Right lung (tissue), 5 donors: ENCODE measurements around the gene SCFD2. TPM values are rescaled to one million over a fixed set of nuclear protein-coding genes. Genes with fewer than 3 reads are reported as not detected.

ENCODE experiments used
- DNase-seq, 2 donors: peaks; one replicate each; pipeline ENCODE4 v3.0.0-alpha.2; 2013
- polyA plus RNA-seq, 5 donors: library from polyadenylated mRNA; unstranded; fragments of 120-200 nt; gene quantifications; one replicate each; pipeline versions ENCODE4 v1.2.1 to v1.2.3, GENCODE V29; 2013; ENCODE audit warnings: inconsistent platforms in 1 of 5, low replicate concordance in 1 of 5; ENCODE audit not compliant: insufficient read length in 5 of 5, insufficient read depth in 1 of 5

The SCFD2 gene
- polyA plus RNA-seq, 5 donors: 10.6 to 14.1 (median 13.5) TPM

DNA sequence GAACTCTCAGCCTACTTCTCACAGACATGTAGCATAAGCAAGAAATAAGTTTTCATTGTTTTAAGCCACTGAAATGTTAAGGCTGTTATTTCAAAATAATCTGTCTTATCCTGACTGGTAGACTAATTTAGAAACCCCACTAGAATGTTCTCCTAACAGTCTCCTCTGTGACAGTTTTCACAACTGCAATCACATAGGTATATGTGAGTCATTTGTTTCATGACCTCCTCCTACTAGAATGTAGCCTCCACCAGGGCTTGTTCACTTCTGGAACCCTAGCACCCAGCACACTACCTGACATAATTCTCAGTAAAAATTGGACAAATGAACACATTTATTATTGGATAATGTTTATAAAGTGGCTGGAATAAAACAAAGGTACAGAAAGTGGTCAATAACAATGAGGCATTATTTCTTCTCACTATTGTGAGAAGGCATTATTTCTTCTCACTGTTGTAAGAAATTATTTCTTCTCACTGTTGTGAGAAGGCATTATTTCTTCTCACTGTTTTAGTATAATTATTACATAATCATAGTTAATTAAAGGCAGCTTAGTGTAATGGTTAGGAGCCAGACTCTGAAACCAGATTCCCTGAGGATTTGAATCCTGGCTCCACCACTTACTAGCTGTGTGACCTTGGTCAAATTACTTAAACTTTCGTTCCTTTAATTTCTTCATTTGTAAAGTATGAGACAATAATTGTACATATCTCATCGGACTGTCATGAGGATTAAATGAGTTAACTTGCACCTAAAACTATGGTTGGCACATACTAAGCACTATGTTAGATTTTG is 252.2 kb downstream of the SCFD2 start:
- no peak for DNase-seq

DNA sequence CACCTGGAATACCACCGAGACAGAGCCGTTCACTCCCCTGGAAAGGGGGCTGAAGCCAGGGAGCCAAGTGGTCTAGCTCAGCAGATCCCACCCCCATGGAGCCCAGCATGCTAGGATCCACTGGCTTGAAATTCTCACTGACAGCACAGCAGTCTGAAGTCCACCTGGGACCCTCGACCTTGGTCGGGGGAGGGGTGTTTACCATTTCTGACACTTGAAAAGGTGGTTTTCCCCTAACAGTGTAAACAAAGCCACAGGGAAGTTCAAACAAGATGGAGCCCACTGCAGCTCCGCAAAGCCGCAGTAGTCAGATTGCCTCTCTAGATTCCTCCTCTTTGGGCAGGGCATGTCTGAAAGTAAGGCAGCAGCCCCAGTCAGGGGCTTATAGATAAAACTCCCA is 260.5 kb downstream of the SCFD2 start:
- DNase-seq: no peak

GRCh38 chr4:53103481-53103880 is 262.4 kb downstream of the SCFD2 start:
- no peak for DNase-seq

DNA sequence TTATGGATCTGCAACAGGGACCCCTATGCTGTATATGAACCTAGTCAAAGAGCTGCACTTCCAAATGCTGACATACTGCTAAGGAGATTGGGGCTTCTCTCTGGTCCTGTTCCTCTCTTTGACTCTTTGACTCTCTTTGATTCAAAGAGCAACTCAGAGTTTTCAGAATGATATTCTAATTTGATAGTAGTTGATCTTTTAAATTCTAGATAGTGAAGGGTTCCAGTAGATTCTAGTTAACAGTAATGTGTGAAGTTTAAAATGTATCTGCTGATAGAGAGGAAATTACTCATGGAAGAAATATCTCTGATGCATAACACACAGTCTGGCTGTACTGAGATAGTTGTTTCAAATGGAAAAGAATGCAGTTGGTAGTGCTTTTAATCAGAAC is 264.7 kb downstream of the SCFD2 start:
- no peak for DNase-seq

- no peak for DNase-seq
These were observed 265.2 kb downstream of the SCFD2 start for GRCh38 chr4:53100501-53101190.

GRCh38 chr4:53098681-53099121 is 267.2 kb downstream of the SCFD2 start:
- DNase-seq: no peak

DNA sequence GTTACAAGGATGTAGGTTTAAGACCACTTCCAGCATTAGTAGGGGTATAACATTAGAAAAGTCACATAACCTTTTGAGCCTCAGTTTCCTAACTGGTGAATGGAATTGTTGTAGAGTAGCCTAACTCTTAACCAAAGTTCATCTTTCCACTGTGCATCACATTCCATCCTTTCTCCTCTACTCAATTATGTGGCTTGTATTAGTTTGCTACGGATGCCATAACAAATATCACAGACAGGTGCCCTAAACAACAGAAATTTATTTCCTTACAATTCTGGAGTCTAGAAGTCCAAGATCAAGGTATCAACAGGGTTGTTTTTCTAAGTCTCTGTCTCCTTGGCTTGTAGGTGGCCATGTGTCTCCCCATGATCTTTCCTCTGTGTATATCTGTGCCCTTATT is 271.8 kb downstream of the SCFD2 start:
- DNase-seq: no peak

- DNase-seq: peak; percentile 66 to 73
These were observed 275.7 kb downstream of the SCFD2 start for GRCh38 chr4:53089936-53090729.

DNA sequence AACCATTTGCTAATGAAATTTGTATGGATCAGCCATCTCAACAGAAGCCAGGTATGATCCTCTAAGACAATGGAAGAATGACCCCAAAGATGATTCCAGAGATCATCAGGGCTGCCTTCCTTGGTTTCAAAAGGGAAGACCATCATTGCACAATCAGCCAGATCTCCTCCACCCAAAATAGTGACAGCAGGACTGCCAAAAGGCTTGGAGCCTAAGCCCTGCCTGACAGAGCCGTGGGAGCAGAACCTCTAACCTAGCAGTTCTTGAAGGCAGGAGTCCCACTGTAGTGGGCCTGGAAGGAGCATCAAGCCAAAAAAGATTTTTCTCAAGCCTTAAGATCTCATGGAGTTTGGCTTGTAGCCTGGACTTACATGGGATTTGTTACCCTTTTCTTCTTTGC is 277.7 kb downstream of the SCFD2 start:
- no peak for DNase-seq

- peak; percentile 78 to 81 for DNase-seq
These were observed 289.4 kb downstream of the SCFD2 start for GRCh38 chr4:53076374-53076958.

- no peak for DNase-seq
These were observed 290.6 kb downstream of the SCFD2 start for GRCh38 chr4:53075162-53075785.

- DNase-seq: no peak
These were observed 297.0 kb downstream of the SCFD2 start for GRCh38 chr4:53068755-53069330.

DNA sequence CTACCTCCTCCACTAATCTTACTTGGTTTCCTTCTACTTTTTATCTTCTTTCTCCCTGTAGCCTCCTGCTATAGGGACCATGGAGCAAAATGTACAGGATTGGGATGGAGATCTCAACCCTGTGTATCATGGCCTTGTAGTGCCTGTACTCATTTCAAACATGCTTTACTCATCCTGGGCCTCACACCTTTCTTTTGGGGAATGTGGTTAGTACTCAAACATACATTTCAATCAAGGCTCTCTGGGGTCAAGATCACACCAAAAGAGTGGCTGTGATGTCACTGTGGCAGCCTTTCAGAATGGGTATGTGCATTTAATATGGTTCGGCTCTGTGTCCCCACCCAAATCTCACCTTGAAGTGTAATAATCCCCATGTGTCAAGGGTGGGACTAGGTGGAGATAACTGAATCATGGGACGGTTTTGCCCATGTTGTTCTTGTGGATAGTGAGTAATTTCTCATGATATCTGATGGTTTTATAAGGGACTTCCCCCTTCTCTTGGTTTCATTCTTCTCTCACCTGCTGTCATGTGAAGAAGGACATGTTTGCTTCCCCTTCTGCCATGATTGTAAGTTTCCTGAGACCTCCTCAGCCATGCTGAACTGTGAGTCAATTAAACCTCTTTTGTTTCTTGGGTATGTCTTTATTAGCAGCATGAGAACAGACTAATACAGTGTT is 298.6 kb downstream of the SCFD2 start:
- no peak for DNase-seq

GRCh38 chr4:53066155-53066554 is 299.7 kb downstream of the SCFD2 start:
- no peak for DNase-seq

GRCh38 chr4:53064609-53065008 is 301.3 kb downstream of the SCFD2 start:
- no peak for DNase-seq

DNA sequence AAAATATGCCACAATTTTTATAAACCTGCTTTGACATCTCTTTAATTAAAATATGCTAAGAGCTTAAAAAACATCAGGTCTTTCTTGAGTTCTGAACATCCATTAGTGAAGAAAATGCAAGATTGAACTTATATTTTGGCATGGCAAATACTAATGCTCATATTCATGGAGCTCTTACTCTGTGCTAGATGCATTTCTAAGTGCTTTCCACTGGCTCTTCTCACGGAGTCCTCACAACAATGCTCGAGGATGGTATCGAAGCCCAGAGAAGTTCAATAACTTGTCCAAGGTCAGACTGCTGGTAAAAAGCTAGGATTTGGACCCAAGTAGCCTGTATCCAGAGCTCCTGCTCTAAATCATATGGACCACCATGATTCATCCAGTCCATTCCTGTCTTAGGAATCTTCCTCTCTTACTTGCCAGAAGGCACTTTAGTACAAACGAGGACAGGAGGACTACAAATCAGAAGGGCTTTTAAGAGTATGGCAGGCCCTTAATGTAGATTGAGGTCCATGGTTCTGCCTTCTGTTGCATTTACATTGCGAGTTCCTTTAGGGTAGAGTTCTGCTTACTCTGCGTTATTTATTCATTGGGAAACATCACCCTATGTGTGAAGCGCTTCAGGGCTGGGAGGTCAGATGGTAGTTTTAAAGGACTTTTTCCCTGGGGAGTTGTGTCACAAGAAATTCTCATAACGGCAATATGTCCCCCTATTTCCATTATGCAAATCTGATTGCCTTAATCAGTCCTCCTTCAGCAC is 304.6 kb downstream of the SCFD2 start:
- DNase-seq: no peak

GRCh38 chr4:53060278-53060677 is 305.6 kb downstream of the SCFD2 start:
- DNase-seq: no peak

DNA sequence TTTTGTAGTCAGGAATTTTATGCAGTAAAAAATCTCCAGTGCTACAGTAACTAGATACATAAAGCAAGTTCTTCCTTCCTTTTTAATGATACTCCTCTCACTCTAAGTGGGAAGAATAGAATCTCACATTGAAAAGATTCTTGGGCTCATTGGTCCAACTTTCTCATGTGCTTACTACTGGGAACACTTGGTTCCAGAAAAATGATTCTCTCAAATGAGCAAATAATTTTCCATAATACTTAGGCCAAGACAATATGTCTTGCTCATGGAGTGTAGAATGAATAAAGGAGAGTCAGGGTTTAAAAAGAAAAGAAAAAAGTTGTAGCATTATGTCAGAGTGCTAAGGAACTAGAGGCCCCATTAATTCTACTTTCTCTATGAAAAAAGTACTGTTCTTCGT is 306.0 kb downstream of the SCFD2 start:
- no peak for DNase-seq

- peak; percentile 14 to 24 for DNase-seq
These were observed 306.6 kb downstream of the SCFD2 start for GRCh38 chr4:53059256-53059655.

DNA sequence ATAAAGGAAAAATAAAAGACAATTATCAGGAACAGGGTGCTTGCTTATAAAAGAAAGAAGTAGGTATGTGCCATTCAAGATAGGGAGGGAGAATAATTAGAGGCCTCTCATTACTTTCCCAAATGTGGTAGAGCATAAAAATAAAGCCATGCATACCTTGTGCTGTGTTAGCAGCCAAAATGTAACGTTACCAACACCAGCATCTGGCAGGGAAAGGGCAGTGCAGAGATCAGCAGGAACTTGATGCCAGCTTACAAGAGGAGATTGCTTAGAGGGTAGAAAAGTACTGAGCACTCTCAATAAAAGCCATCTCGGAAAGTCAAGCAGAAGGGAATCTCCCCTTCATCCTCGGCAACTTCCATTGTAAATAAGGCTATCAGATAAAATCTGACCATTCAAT is 308.2 kb downstream of the SCFD2 start:
- no peak for DNase-seq
